ENCODE measurements around the gene SASH1. TPM values are rescaled to one million over a fixed set of nuclear protein-coding genes. Genes with fewer than 3 reads are reported as not detected.
A peak's percentile ranks its signal among the peaks of the same experiment; 100 is the strongest.

Gene SASH1
- total and polyA plus RNA-seq, 9 donors, result 31.7 to 67.0 (median 42.5) TPM

GRCh38 chr6:148396926-148397325, 54.3 kb downstream of the SASH1 start:
- no CpG with 5 or more reads among the region's 8 CpGs for WGBS (ENCODE audit: insufficient coverage)
- H3K4me1 ChIP-seq (ENCODE audit: control insufficient read depth, insufficient read depth, low read length), result peaks cover 17% of the 10 kb centered on the region
- no peaks in the 10 kb centered on the region for H3K27me3 ChIP-seq (ENCODE audit: control insufficient read depth, insufficient read depth, low read length)
- no peak for DNase-seq
- peak overlapping the region; percentile 58 for H3K27ac ChIP-seq (ENCODE audit: low read length)
- no peak overlapping the region for H3K4me3 ChIP-seq (ENCODE audit: low read length)
- H3K9me3 ChIP-seq (replicated peaks; ENCODE audit: control insufficient read depth, low read depth, low read length), result no peaks in the 10 kb centered on the region
- peaks cover 12% of the 10 kb centered on the region for H3K36me3 ChIP-seq (ENCODE audit: control insufficient read depth, insufficient read depth, low read length)

DNA sequence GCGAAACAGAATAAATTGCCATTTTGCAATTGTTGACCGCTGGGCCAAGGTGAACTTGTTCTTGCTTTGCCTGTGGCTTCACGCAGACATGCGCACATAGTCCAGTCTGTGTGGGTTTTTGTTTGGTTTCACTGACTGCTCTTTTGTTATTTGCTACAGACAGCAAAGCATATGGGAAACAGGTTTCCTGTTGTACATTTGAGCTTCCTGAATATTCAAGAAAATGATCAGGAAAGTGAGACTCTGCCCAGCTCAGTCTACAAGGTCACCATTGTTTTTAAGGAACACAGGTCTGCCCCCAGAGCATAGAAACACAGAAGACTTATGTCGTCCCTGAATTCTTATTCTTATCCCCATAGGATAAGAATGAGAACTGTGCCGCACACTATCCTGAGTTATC, 55.6 kb downstream of the SASH1 start:
- no peaks in the 10 kb centered on the region for H3K27me3 ChIP-seq (ENCODE audit: control insufficient read depth, insufficient read depth, low read length)
- no peaks in the 10 kb centered on the region for H3K9me3 ChIP-seq (replicated peaks; ENCODE audit: control insufficient read depth, low read depth, low read length)
- peaks cover 17% of the 10 kb centered on the region for H3K4me1 ChIP-seq (ENCODE audit: control insufficient read depth, insufficient read depth, low read length)
- peaks cover 11% of the 10 kb centered on the region for H3K36me3 ChIP-seq (ENCODE audit: control insufficient read depth, insufficient read depth, low read length)
- peak; percentile 62 for DNase-seq
- WGBS (ENCODE audit: insufficient coverage), result 35% methylated on average over 2 of the region's 6 CpGs
- peak overlapping the region; percentile 71 for H3K27ac ChIP-seq (ENCODE audit: low read length)
- no peak overlapping the region for H3K4me3 ChIP-seq (ENCODE audit: low read length)

- Histone ChIP-seq H3K27me3 (ENCODE audit: control insufficient read depth, insufficient read depth, low read length) (no peaks in the 10 kb centered on the region), H3K36me3 (ENCODE audit: control insufficient read depth, insufficient read depth, low read length) (peaks cover 8% of the 10 kb centered on the region), H3K27ac (ENCODE audit: low read length) (peak overlapping the region; percentile 71), H3K4me1 (ENCODE audit: control insufficient read depth, insufficient read depth, low read length) (peaks cover 17% of the 10 kb centered on the region), H3K4me3 (ENCODE audit: low read length) (no peak overlapping the region), H3K9me3 (replicated peaks; ENCODE audit: control insufficient read depth, low read depth, low read length) (no peaks in the 10 kb centered on the region)
- peak; percentile 34 for DNase-seq
- 60% methylated on average over 1 of the region's 1 CpG for WGBS (ENCODE audit: insufficient coverage)
Observed at GRCh38 chr6:148398678-148399077, 56.0 kb downstream of the SASH1 start.

- Histone ChIP-seq H3K4me1 (ENCODE audit: control insufficient read depth, insufficient read depth, low read length) (peaks cover 12% of the 10 kb centered on the region), H3K36me3 (ENCODE audit: control insufficient read depth, insufficient read depth, low read length) (peaks cover 6% of the 10 kb centered on the region), H3K9me3 (replicated peaks; ENCODE audit: control insufficient read depth, low read depth, low read length) (no peaks in the 10 kb centered on the region), H3K4me3 (ENCODE audit: low read length) (no peak overlapping the region), H3K27ac (ENCODE audit: low read length) (no peak overlapping the region), H3K27me3 (ENCODE audit: control insufficient read depth, insufficient read depth, low read length) (no peaks in the 10 kb centered on the region)
- WGBS (ENCODE audit: insufficient coverage), result no CpG with 5 or more reads among the region's 3 CpGs
- DNase-seq, result peak; percentile 63
Observed at GRCh38 chr6:148401571-148401970, 58.9 kb downstream of the SASH1 start.

- DNase-seq, result no peak
- Histone ChIP-seq H3K27me3 (ENCODE audit: control insufficient read depth, insufficient read depth, low read length) (no peaks in the 10 kb centered on the region), H3K36me3 (ENCODE audit: control insufficient read depth, insufficient read depth, low read length) (no peaks in the 10 kb centered on the region), H3K27ac (ENCODE audit: low read length) (no peak overlapping the region), H3K4me3 (ENCODE audit: low read length) (no peak overlapping the region), H3K9me3 (replicated peaks; ENCODE audit: control insufficient read depth, low read depth, low read length) (no peaks in the 10 kb centered on the region), H3K4me1 (ENCODE audit: control insufficient read depth, insufficient read depth, low read length) (peaks cover 5% of the 10 kb centered on the region)
- WGBS (ENCODE audit: insufficient coverage), result 80% methylated on average over 1 of the region's 10 CpGs
Observed at GRCh38 chr6:148404456-148405054, 61.9 kb downstream of the SASH1 start.

DNA sequence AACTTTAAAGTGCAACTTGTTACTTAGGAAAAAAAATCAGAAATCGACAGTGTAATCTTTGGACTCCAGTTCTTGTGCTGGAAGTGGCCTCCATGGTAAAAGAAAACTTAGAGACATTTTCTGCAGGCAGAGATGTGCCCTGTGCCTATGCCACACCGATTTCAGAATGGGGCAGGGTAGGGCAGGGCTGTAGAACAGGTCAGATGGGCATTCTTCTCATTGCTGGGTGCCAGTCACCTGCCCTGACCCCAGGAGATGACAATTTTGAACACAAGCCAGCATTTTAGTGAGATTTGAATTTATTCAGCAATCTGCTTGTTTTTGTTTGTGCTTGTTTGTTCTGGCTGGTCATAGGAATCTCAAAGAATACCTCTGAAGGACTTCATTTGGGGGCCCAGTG, 63.3 kb downstream of the SASH1 start:
- H3K4me1 ChIP-seq (ENCODE audit: control insufficient read depth, insufficient read depth, low read length), result peaks cover 3% of the 10 kb centered on the region
- WGBS (ENCODE audit: insufficient coverage), result 90% methylated on average over 2 of the region's 2 CpGs
- H3K27me3 ChIP-seq (ENCODE audit: control insufficient read depth, insufficient read depth, low read length), result no peaks in the 10 kb centered on the region
- H3K4me3 ChIP-seq (ENCODE audit: low read length), result no peak overlapping the region
- no peaks in the 10 kb centered on the region for H3K9me3 ChIP-seq (replicated peaks; ENCODE audit: control insufficient read depth, low read depth, low read length)
- H3K36me3 ChIP-seq (ENCODE audit: control insufficient read depth, insufficient read depth, low read length), result no peaks in the 10 kb centered on the region
- H3K27ac ChIP-seq (ENCODE audit: low read length), result no peak overlapping the region
- no peak for DNase-seq

DNA sequence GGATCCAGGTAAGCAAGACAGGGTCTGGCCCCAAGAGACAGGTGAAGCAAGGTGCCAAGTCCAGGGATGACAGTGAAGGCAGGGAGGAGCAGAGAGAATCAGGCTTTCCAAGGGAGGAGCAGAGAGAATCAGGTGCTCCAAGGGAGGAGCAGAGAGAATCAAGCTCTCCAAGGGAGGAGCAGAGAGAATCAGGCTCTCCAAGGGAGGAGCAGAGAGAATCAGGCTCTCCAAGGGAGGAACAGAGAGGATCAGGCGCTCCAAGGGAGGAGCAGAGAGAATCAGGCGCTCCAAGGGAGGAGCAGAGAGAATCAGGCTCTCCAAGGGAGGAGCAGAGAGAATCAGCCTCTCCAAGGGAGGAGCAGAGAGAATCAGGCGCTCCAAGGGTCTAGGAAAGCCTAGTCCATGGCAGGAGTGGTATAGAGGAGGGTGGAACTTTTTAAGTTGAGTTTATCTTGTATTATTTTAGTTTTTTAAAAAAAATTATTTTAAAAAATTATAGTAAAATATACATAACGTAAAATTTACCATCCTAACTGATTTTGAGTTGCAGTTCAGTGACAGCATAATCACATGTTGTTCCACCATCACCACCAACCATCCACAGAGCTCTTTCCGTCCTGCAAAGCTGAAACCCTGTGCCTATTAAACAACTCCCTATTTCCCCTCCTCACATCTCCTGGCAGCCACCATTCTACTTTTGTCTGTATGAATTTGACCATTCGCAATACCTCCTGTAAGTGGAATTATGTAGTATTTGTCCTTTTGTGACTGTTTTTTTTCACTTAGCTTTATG, 64.1 kb downstream of the SASH1 start:
- DNase-seq, result no peak
- H3K27me3 ChIP-seq (ENCODE audit: control insufficient read depth, insufficient read depth, low read length), result no peaks in the 10 kb centered on the region
- H3K9me3 ChIP-seq (replicated peaks; ENCODE audit: control insufficient read depth, low read depth, low read length), result no peaks in the 10 kb centered on the region
- no peaks in the 10 kb centered on the region for H3K36me3 ChIP-seq (ENCODE audit: control insufficient read depth, insufficient read depth, low read length)
- 93% methylated on average over 2 of the region's 6 CpGs for WGBS (ENCODE audit: insufficient coverage)
- peak overlapping the region; percentile 24 for H3K27ac ChIP-seq (ENCODE audit: low read length)
- no peak overlapping the region for H3K4me3 ChIP-seq (ENCODE audit: low read length)
- peaks cover 3% of the 10 kb centered on the region for H3K4me1 ChIP-seq (ENCODE audit: control insufficient read depth, insufficient read depth, low read length)

DNA sequence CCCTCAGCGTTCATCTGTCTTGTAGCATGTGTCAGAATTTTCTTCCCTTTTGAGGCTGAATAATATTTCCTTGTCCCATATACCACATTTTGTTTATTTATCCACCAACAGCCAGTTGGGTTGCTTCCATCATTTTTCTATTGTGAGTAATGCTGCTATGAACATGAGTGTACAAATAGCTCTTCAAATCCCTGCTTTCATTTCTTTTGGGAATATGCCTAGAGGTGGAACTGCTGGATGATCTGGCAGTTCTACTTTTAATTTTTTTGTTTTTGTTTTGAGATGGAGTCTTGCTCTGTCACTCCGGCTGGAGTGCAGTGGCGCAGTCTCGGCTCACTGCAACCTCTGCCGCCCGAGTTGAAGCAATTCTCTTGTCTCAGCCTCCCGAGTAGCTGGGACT, 64.7 kb downstream of the SASH1 start:
- DNase-seq, result peak; percentile 93
- no CpG with 5 or more reads among the region's 7 CpGs for WGBS (ENCODE audit: insufficient coverage)
- H3K4me1 ChIP-seq (ENCODE audit: control insufficient read depth, insufficient read depth, low read length), result peaks cover 3% of the 10 kb centered on the region

DNA sequence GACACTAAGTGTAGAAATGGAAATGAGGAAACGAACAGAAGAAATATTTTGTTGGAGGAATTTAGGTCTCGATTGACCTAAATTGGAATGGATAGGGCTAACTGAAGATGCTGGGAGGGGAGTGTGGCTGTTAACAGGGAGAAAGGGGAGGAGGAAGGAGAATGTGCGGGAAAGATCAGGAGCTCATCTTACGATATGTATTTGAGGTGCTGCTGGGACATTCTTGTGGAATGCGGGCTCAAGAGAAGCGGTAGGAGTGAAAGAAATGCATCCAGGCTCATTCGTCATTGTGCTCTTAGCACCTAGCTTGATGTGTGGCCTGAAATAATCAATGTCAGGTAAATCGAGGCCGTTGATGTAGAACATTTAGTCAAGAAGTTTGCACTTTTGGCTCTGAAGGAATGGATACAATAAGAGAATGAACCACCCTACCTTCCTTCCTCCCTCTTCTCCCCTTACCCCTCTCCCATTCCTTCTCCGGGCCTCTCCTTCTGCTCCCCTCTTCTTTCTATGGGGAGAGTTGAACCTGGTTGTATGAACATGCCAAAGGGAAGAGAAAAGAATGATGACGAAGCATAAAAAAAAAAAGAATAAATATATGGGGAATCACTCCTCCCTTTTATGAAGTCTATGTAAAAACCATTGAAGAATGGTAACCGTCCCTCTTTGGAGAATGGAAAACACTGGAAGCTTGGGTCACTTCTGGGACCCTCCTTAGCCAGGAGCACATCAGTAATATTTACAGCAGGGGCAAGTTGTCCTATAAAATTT, 70.9 kb downstream of the SASH1 start:
- H3K4me3 ChIP-seq (ENCODE audit: low read length), result no peak overlapping the region
- no peak overlapping the region for H3K27ac ChIP-seq (ENCODE audit: low read length)
- no peak for DNase-seq
- H3K9me3 ChIP-seq (replicated peaks; ENCODE audit: control insufficient read depth, low read depth, low read length), result no peaks in the 10 kb centered on the region
- 79% methylated on average over 8 of the region's 12 CpGs for WGBS (ENCODE audit: insufficient coverage)
- peaks cover 15% of the 10 kb centered on the region for H3K4me1 ChIP-seq (ENCODE audit: control insufficient read depth, insufficient read depth, low read length)
- no peaks in the 10 kb centered on the region for H3K27me3 ChIP-seq (ENCODE audit: control insufficient read depth, insufficient read depth, low read length)
- H3K36me3 ChIP-seq (ENCODE audit: control insufficient read depth, insufficient read depth, low read length), result no peaks in the 10 kb centered on the region

More for the DNA sequence above, 64.7 kb downstream of the SASH1 start:
- Histone ChIP-seq H3K27ac (ENCODE audit: low read length) (no peak overlapping the region), H3K9me3 (replicated peaks; ENCODE audit: control insufficient read depth, low read depth, low read length) (no peaks in the 10 kb centered on the region), H3K36me3 (ENCODE audit: control insufficient read depth, insufficient read depth, low read length) (no peaks in the 10 kb centered on the region), H3K27me3 (ENCODE audit: control insufficient read depth, insufficient read depth, low read length) (no peaks in the 10 kb centered on the region), H3K4me3 (ENCODE audit: low read length) (no peak overlapping the region)

DNA sequence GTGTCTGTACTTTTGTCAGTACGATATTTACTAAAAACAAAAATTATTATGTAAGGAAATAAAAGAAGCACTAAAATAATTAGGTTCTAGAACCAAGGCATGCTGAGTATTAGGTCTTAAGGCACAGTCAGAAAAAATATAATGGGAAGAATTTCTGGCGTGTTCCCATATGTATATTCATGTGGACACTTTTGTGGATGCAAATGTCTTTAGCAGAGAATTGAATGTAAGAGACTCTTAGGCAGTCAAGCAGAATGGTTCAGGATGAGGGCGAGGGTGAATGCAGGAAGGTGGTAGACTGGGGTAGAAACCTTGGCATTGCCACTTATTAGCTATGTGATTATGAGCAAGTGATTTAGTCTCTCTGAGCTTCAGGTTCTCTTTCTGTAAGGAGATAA, 71.5 kb downstream of the SASH1 start:
- no peaks in the 10 kb centered on the region for H3K27me3 ChIP-seq (ENCODE audit: control insufficient read depth, insufficient read depth, low read length)
- 100% methylated on average over 1 of the region's 3 CpGs for WGBS (ENCODE audit: insufficient coverage)
- H3K4me3 ChIP-seq (ENCODE audit: low read length), result no peak overlapping the region
- no peaks in the 10 kb centered on the region for H3K9me3 ChIP-seq (replicated peaks; ENCODE audit: control insufficient read depth, low read depth, low read length)
- no peak for DNase-seq
- H3K27ac ChIP-seq (ENCODE audit: low read length), result no peak overlapping the region
- H3K4me1 ChIP-seq (ENCODE audit: control insufficient read depth, insufficient read depth, low read length), result peaks cover 15% of the 10 kb centered on the region
- no peaks in the 10 kb centered on the region for H3K36me3 ChIP-seq (ENCODE audit: control insufficient read depth, insufficient read depth, low read length)
